Uterus (tissue), 4 donors: ENCODE results near the gene HM13. TPM values are rescaled to one million over a fixed set of nuclear protein-coding genes. Genes with fewer than 3 reads are reported as not detected.

Experiments used
- DNase-seq, 2 donors: peaks; one replicate each; pipeline ENCODE4 v3.0.0-alpha.2; 2019 to 2020
- H3K27ac ChIP-seq, 2 donors: fragments of 200-600 bp; sonication (generic); 1 replicate in 1 of 2; 2 replicates in 1 of 2; pipeline ENCODE4 v1.5.1; 2016 to 2018
- H3K27me3 ChIP-seq, 2 donors: fragments of 200-600 bp; sonication (generic); one replicate each; pipeline ENCODE4 v1.5.1; 2018 to 2019; ENCODE audit warnings: control low read depth in 1 of 2
- H3K36me3 ChIP-seq, 2 donors: fragments of 200-600 bp; sonication (generic); one replicate each; pipeline ENCODE4 v1.5.1; 2019; ENCODE audit warnings: control low read depth in 1 of 2
- H3K4me1 ChIP-seq, 2 donors: fragments of 200-600 bp; sonication (generic); one replicate each; pipeline ENCODE4 v1.5.1; 2018 to 2019; ENCODE audit warnings: control low read depth in 1 of 2
- H3K4me3 ChIP-seq, 2 donors: fragments of 200-600 bp; sonication (generic); 1 replicate in 1 of 2; 2 replicates in 1 of 2; pipeline ENCODE4 v1.5.1; 2018 to 2019; ENCODE audit warnings: mild to moderate bottlenecking in 1 of 2
- H3K9me3 ChIP-seq, 2 donors: fragments of 200-600 bp; sonication (generic); one replicate each; pipeline ENCODE4 v1.5.1; 2019; ENCODE audit warnings: control low read depth in 1 of 2
- POLR2A ChIP-seq, 2 donors: fragments of 450-650 bp; IDR thresholded peaks; one replicate each; pipeline ENCODE4 v1.6.1; 2016; ENCODE audit warnings: antibody characterized with exemption in 2 of 2, mild to moderate bottlenecking in 1 of 2, moderate library complexity in 1 of 2
- intact Hi-C: fragments of 100-400 bp; cut with DNase I; formaldehyde crosslinking; loops from one replicate; pipeline ENCODE4 v1.15.1; 2023; ENCODE audit warnings: low total_unique reads
- total RNA-seq, 4 donors: library from RNA; depleted of rRNA in 3 of 4; stranded (reverse); fragments of >200 nt in 3 of 4; gene quantifications; one replicate each; pipeline versions ENCODE4 v1.1.0 to v1.2.4, GENCODE V29; 2014 to 2023
- TF ChIP-seq, protein P1 (sequence below), 4 experiments: fragments of 200-600 bp in 2 of 4; fragments of 450-650 bp in 2 of 4; sonication (generic) in 2 of 4; IDR thresholded peaks; one replicate each; pipeline ENCODE4 v1.5.1; 2016 to 2019; ENCODE audit warnings: antibody characterized with exemption in 4 of 4, mild to moderate bottlenecking in 2 of 4, moderate library complexity in 1 of 4
- donor health status: DM: yes; HTN: yes; CAD: no.

Gene HM13
- total RNA-seq, 4 donors from 2014 or later = 40.7 to 147 (median 56.0) TPM

DNA sequence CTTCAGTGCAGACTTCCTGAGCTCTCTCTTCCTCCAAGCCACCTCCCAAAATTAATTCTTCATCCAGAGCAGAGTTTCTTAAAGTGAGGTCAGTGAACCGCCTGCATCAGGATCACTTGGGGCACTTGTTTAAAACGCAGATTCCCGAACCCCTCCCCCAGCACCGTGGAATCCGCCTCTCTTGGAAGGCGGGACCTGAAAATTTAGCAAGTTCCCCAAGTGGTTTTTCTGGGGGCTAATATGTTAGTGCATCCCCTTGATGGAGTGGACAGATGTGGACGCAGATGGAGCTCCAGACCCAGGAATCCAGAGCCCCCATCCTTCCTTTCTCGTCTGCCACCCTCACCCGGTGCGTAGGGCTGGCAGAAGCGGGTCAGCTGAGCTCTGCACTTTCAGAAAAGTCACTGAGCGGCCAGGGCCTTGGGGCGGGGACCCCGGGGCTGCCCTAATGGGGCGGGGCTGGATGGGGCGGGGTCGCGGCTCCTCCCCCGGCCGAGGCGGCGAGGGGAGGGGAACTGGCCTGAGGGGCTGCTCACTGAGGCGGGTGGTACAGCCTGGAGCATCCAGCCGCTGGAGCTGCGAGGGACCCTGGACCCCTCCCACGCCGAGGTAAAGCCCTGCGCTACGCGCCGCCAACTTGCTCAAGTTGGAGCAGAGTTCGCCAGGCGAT, 39.3 kb upstream of the HM13 start, which contains the start of the genes DEFB124 and REM1:
Gene DEFB124 (minus strand): TSS at position 370 of the 670 bp plus-strand sequence. CDS start 2,114 bp downstream, outside the sequence.
Gene REM1 (plus strand): TSS at position 531 of the 670 bp plus-strand sequence. CDS start 1,158 bp downstream, outside the sequence.
- intact Hi-C loops = no loop called here
- Histone ChIP-seq H3K4me1 (peaks cover 0 to 6% of the 10 kb centered on the region in 2 donors), H3K36me3 (no peaks in the 10 kb centered on the region), H3K4me3 (peak within 1 kb of the TSS; percentile 49 to 62), H3K27me3 (no peaks in the 10 kb centered on the region), H3K9me3 (no peaks in the 10 kb centered on the region), H3K27ac (peak within 1 kb of the TSS; percentile 72 to 77)
- peak; percentile 50 to 73 for DNase-seq
- no peak for TF ChIP-seq POLR2A (IDR thresholded peaks at IDR 0.05)
- TF ChIP-seq, protein P1, sequence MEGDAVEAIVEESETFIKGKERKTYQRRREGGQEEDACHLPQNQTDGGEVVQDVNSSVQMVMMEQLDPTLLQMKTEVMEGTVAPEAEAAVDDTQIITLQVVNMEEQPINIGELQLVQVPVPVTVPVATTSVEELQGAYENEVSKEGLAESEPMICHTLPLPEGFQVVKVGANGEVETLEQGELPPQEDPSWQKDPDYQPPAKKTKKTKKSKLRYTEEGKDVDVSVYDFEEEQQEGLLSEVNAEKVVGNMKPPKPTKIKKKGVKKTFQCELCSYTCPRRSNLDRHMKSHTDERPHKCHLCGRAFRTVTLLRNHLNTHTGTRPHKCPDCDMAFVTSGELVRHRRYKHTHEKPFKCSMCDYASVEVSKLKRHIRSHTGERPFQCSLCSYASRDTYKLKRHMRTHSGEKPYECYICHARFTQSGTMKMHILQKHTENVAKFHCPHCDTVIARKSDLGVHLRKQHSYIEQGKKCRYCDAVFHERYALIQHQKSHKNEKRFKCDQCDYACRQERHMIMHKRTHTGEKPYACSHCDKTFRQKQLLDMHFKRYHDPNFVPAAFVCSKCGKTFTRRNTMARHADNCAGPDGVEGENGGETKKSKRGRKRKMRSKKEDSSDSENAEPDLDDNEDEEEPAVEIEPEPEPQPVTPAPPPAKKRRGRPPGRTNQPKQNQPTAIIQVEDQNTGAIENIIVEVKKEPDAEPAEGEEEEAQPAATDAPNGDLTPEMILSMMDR (IDR thresholded peaks at IDR 0.05) = no peak

DNA sequence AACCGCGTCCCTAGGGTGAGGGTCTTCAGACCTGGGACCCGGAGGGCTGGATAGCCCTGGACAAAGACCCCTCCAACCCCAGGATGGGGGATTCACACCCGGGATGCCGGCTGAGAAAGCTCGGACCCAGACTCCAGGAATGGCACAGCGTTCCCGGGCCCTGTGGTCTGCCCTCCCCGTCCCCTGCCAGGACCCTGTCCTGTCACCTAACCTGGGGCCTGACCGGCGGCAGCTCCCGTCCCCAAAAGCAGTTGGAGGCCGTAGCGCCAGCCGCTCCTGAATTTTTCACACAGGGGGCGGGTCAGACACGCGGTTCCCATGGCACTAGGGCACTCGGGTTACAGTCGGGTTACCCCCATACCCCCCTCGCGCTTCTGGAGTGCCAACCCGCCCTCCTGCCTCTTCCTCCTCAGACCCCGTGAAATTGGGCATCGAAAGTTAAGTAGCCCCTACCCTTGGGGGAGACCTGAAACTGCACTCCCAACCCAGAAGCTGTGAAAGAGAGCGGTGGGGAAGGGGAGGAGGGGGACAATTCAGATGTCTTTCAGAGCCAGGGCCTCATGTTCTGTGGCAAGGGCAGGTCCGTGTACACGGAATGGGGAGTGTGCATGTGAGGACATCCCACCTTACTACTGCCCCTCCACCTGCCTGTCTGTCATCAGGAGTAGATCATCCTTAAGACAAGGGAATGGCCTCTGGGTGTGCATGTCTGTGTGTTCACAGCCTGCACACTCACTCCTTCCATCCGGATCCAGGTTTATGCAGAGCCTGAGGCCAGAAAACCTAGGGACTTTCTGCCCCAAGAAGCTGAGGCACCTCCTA, 38.6 kb upstream of the HM13 start:
- no peaks in the 10 kb centered on the region for H3K27me3 ChIP-seq
- TF ChIP-seq, protein P1 (IDR thresholded peaks at IDR 0.05) = no peak
- TF ChIP-seq POLR2A (IDR thresholded peaks at IDR 0.05) = no peak
- DNase-seq = peak in 1 of 2 donors; percentile 29
- no peaks in the 10 kb centered on the region for H3K9me3 ChIP-seq
- intact Hi-C loops = no loop called here
- peak overlapping the region; percentile 72 to 77 for H3K27ac ChIP-seq
- peaks cover 0 to 6% of the 10 kb centered on the region in 2 donors for H3K4me1 ChIP-seq
- peak overlapping the region; percentile 49 to 62 for H3K4me3 ChIP-seq
- no peaks in the 10 kb centered on the region for H3K36me3 ChIP-seq

DNA sequence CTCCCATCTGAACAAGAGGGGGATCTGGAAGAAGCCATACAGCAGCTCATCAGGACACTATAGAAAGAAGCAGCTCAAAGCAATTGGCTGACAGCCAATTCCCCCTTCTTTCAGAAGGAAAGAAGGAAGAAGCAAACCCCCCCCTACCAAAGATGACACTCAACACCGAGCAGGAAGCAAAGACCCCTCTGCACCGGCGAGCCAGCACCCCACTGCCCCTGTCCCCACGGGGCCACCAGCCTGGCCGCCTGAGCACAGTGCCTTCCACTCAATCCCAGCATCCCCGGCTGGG, 38.0 kb upstream of the HM13 start:
- intact Hi-C loops = no loop called here
- Histone ChIP-seq H3K27me3 (no peaks in the 10 kb centered on the region), H3K9me3 (no peaks in the 10 kb centered on the region), H3K4me3 (no peak overlapping the region), H3K27ac (peak overlapping the region; percentile 72 to 77), H3K4me1 (peaks cover 0 to 6% of the 10 kb centered on the region in 2 donors), H3K36me3 (no peaks in the 10 kb centered on the region)
- TF ChIP-seq, protein P1 (IDR thresholded peaks at IDR 0.05) = no peak
- TF ChIP-seq POLR2A (IDR thresholded peaks at IDR 0.05) = no peak
- no peak for DNase-seq

DNA sequence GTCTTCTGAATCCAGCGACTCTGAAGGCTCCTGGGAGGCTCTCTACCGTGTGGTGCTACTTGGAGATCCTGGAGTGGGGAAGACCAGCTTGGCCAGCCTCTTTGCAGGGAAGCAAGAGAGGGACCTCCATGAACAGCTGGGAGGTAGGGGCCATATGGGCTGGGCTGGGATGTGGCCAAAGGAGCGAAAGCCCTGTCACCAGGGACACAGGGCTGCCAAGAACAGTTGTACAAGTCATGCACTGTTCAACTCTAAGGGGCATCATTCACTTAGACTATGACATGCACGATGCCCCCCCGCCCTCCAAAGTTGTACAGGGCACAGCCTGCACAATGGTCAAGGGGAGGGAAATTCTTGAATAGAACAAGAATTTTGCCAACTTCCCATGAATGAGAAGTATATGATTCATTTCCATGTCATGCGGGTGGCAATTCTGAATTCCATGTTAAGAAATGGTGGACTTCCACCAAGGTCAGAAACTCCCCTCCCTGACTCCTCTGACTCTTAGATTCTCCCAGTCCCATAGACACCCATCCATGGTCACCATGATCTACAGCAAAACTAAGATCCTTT, 37.5 kb upstream of the HM13 start:
- Histone ChIP-seq H3K27ac (peak overlapping the region; percentile 72 to 77), H3K4me1 (peaks cover 0 to 6% of the 10 kb centered on the region in 2 donors), H3K4me3 (no peak overlapping the region)

More for the DNA sequence above, 37.5 kb upstream of the HM13 start:
- Histone ChIP-seq H3K27me3 (no peaks in the 10 kb centered on the region), H3K36me3 (no peaks in the 10 kb centered on the region), H3K9me3 (no peaks in the 10 kb centered on the region)
- TF ChIP-seq POLR2A (IDR thresholded peaks at IDR 0.05) = no peak
- TF ChIP-seq, protein P1 (IDR thresholded peaks at IDR 0.05) = no peak
- DNase-seq = no peak
- intact Hi-C loops = no loop called here
